Activated T-helper 2 cell treated with anti-CD3 and anti-CD28 coated beads, Interferon-gamma antibody, Interleukin-2, Interleukin-4, amounts not matched to agents 10 μg/mL and 5 μg/mL and 100 μg/mL, durations not matched to agents 14 hours and 24 hours and 36 hours (primary cell): Measurements from ENCODE around the gene DGKH. TPM values are rescaled to one million over a fixed set of nuclear protein-coding genes. Genes with fewer than 3 reads are reported as not detected.
"Not testable (repeated sequence)": the region's sequence is repeated elsewhere in the genome, so short reads cannot be mapped to it uniquely, and the experiment has no call there.

Source experiments
- DNase-seq: peaks from one replicate; pipeline ENCODE4 v3.0.0; 2021; ENCODE audit warnings: low spot score
- H3K27ac Mint-ChIP-seq: one replicate; pipeline ENCODE4 v1.8.0; 2021; ENCODE audit warnings: mixed read lengths
- H3K27me3 Mint-ChIP-seq: one replicate; pipeline ENCODE4 v1.8.0; 2021; ENCODE audit warnings: low read depth, mixed read lengths
- H3K36me3 Mint-ChIP-seq: one replicate; pipeline ENCODE4 v1.8.0; 2021; ENCODE audit warnings: low read depth, mixed read lengths
- H3K4me1 Mint-ChIP-seq: one replicate; pipeline ENCODE4 v1.8.0; 2021; ENCODE audit warnings: low read depth, mixed read lengths
- H3K4me3 Mint-ChIP-seq: one replicate; pipeline ENCODE4 v1.8.0; 2021; ENCODE audit warnings: low read depth, mild to moderate bottlenecking, moderate library complexity, mixed read lengths
- H3K9me3 Mint-ChIP-seq: one replicate; pipeline ENCODE4 v1.8.0; 2021; ENCODE audit warnings: mixed read lengths
- intact Hi-C: fragments of 100-400 bp; cut with micrococcal nuclease; formaldehyde crosslinking; loops from one replicate; pipeline ENCODE4 v1.15.1; 2023
- total RNA-seq: library from RNA; stranded (reverse); gene quantifications from 2 replicates; pipeline ENCODE4 v1.2.3, GENCODE V29; 2022

DGKH gene
- total RNA-seq, 1 donor from 2014 or later, result 13.7 TPM

- peaks cover 31% of the 10 kb centered on the region for H3K36me3 Mint-ChIP-seq
- H3K4me1 Mint-ChIP-seq, result no peaks in the 10 kb centered on the region
- intact Hi-C loops, result no loop called here
These were observed 170.1 kb downstream of the DGKH start for GRCh38 chr13:42218576-42218975.

GRCh38 chr13:42219051-42219450 is 170.6 kb downstream of the DGKH start:
- intact Hi-C loops, result no loop called here
- no peaks in the 10 kb centered on the region for H3K9me3 Mint-ChIP-seq
- no peak for DNase-seq
- H3K4me1 Mint-ChIP-seq, result no peaks in the 10 kb centered on the region
- no peak overlapping the region for H3K4me3 Mint-ChIP-seq
- no peaks in the 10 kb centered on the region for H3K27me3 Mint-ChIP-seq
- no peak overlapping the region for H3K27ac Mint-ChIP-seq
- H3K36me3 Mint-ChIP-seq, result peaks cover 35% of the 10 kb centered on the region

More at GRCh38 chr13:42218576-42218975, 170.1 kb downstream of the DGKH start:
- no peaks in the 10 kb centered on the region for H3K9me3 Mint-ChIP-seq
- H3K4me3 Mint-ChIP-seq, result no peak overlapping the region
- no peak for DNase-seq
- H3K27ac Mint-ChIP-seq, result no peak overlapping the region
- no peaks in the 10 kb centered on the region for H3K27me3 Mint-ChIP-seq

- Mint-ChIP-seq H3K4me3 (no peak overlapping the region), H3K36me3 (peaks cover 34% of the 10 kb centered on the region), H3K27me3 (no peaks in the 10 kb centered on the region), H3K9me3 (no peaks in the 10 kb centered on the region), H3K27ac (no peak overlapping the region), H3K4me1 (no peaks in the 10 kb centered on the region)
- intact Hi-C loops, result no loop called here
- DNase-seq, result no peak
These were observed 171.4 kb downstream of the DGKH start for GRCh38 chr13:42219876-42220275.

- Mint-ChIP-seq H3K4me1 (no peaks in the 10 kb centered on the region), H3K27ac (no peak overlapping the region), H3K4me3 (no peak overlapping the region), H3K36me3 (peaks cover 38% of the 10 kb centered on the region), H3K9me3 (no peaks in the 10 kb centered on the region), H3K27me3 (no peaks in the 10 kb centered on the region)
- intact Hi-C loops, result no loop called here
- DNase-seq, result no peak
These were observed 172.8 kb downstream of the DGKH start for GRCh38 chr13:42221121-42221765.

- no peak for DNase-seq
- no peaks in the 10 kb centered on the region for H3K27me3 Mint-ChIP-seq
- H3K36me3 Mint-ChIP-seq, result peaks cover 40% of the 10 kb centered on the region
- intact Hi-C loops, result no loop called here
- peaks cover 1% of the 10 kb centered on the region for H3K4me1 Mint-ChIP-seq
- H3K27ac Mint-ChIP-seq, result no peak overlapping the region
- H3K9me3 Mint-ChIP-seq, result no peaks in the 10 kb centered on the region
- H3K4me3 Mint-ChIP-seq, result no peak overlapping the region
These were observed 175.2 kb downstream of the DGKH start for GRCh38 chr13:42223681-42224080.

GRCh38 chr13:42225051-42225450 is 176.6 kb downstream of the DGKH start:
- H3K27me3 Mint-ChIP-seq, result no peaks in the 10 kb centered on the region
- intact Hi-C loops, result no loop called here
- H3K36me3 Mint-ChIP-seq, result peaks cover 44% of the 10 kb centered on the region

GRCh38 chr13:42226759-42227158 is 178.3 kb downstream of the DGKH start:
- H3K4me3 Mint-ChIP-seq, H3K27ac Mint-ChIP-seq, H3K27me3 Mint-ChIP-seq, DNase-seq, intact Hi-C loops, H3K9me3 Mint-ChIP-seq, H3K4me1 Mint-ChIP-seq: not testable (repeated sequence)
- peaks cover 44% of the 10 kb centered on the region for H3K36me3 Mint-ChIP-seq

More at GRCh38 chr13:42225051-42225450, 176.6 kb downstream of the DGKH start:
- H3K27ac Mint-ChIP-seq, result no peak overlapping the region
- H3K4me1 Mint-ChIP-seq, result peaks cover 1% of the 10 kb centered on the region
- H3K4me3 Mint-ChIP-seq, result no peak overlapping the region
- H3K9me3 Mint-ChIP-seq, result no peaks in the 10 kb centered on the region
- no peak for DNase-seq

- H3K9me3 Mint-ChIP-seq, result no peaks in the 10 kb centered on the region
- DNase-seq, result no peak
- intact Hi-C loops, result no loop called here
- H3K27ac Mint-ChIP-seq, result no peak overlapping the region
- peaks cover 42% of the 10 kb centered on the region for H3K36me3 Mint-ChIP-seq
- no peak overlapping the region for H3K4me3 Mint-ChIP-seq
- H3K27me3 Mint-ChIP-seq, result no peaks in the 10 kb centered on the region
- peaks cover 1% of the 10 kb centered on the region for H3K4me1 Mint-ChIP-seq
These were observed 180.1 kb downstream of the DGKH start for GRCh38 chr13:42228527-42228926.

GRCh38 chr13:42229287-42229686 is 180.8 kb downstream of the DGKH start:
- H3K4me3 Mint-ChIP-seq, result no peak overlapping the region
- intact Hi-C loops, result no loop called here
- no peak overlapping the region for H3K27ac Mint-ChIP-seq
- peaks cover 36% of the 10 kb centered on the region for H3K36me3 Mint-ChIP-seq
- no peaks in the 10 kb centered on the region for H3K9me3 Mint-ChIP-seq
- H3K27me3 Mint-ChIP-seq, result no peaks in the 10 kb centered on the region
- no peak for DNase-seq
- H3K4me1 Mint-ChIP-seq, result peaks cover 1% of the 10 kb centered on the region

- Mint-ChIP-seq H3K27ac (no peak overlapping the region), H3K4me1 (peaks cover 1% of the 10 kb centered on the region), H3K9me3 (no peaks in the 10 kb centered on the region), H3K27me3 (no peaks in the 10 kb centered on the region), H3K36me3 (peaks cover 15% of the 10 kb centered on the region), H3K4me3 (no peak overlapping the region)
- intact Hi-C loops, result no loop called here
- DNase-seq, result no peak
These were observed 184.2 kb downstream of the DGKH start for GRCh38 chr13:42232671-42233070.

- Mint-ChIP-seq H3K27me3 (no peaks in the 10 kb centered on the region), H3K4me3 (no peak overlapping the region), H3K36me3 (peaks cover 12% of the 10 kb centered on the region), H3K9me3 (no peaks in the 10 kb centered on the region), H3K4me1 (no peaks in the 10 kb centered on the region), H3K27ac (no peak overlapping the region)
- DNase-seq, result no peak
- intact Hi-C loops, result no loop called here
These were observed 185.3 kb downstream of the DGKH start for GRCh38 chr13:42233726-42234125.

GRCh38 chr13:42239161-42239560 is 190.7 kb downstream of the DGKH start:
- Mint-ChIP-seq H3K4me1 (no peaks in the 10 kb centered on the region), H3K36me3 (peaks cover 9% of the 10 kb centered on the region), H3K27ac (no peak overlapping the region), H3K27me3 (no peaks in the 10 kb centered on the region), H3K4me3 (no peak overlapping the region), H3K9me3 (no peaks in the 10 kb centered on the region)
- intact Hi-C loops, result no loop called here
- DNase-seq, result no peak

- no peak for DNase-seq
- Mint-ChIP-seq H3K27me3 (no peaks in the 10 kb centered on the region), H3K4me1 (no peaks in the 10 kb centered on the region), H3K4me3 (no peak overlapping the region), H3K27ac (no peak overlapping the region), H3K36me3 (peaks cover 9% of the 10 kb centered on the region), H3K9me3 (no peaks in the 10 kb centered on the region)
- intact Hi-C loops, result no loop called here
These were observed 191.2 kb downstream of the DGKH start for GRCh38 chr13:42239644-42240043.

GRCh38 chr13:42246541-42246940 is 198.1 kb downstream of the DGKH start:
- Mint-ChIP-seq H3K27ac (no peak overlapping the region), H3K27me3 (no peaks in the 10 kb centered on the region), H3K9me3 (no peaks in the 10 kb centered on the region), H3K4me1 (peaks cover 6% of the 10 kb centered on the region), H3K36me3 (no peaks in the 10 kb centered on the region), H3K4me3 (no peak overlapping the region)
- DNase-seq, result no peak
- intact Hi-C loops, result no loop called here
